GM12872 (cell line): ENCODE measurements around the gene CDK3.

Experiments
- TF ChIP-seq, protein P1 (sequence below): IDR thresholded peaks from 3 replicates; pipeline ENCODE4 v1.5.1; 2011; ENCODE audit warnings: low read depth, mild to moderate bottlenecking, low read length, moderate library complexity; ENCODE audit not compliant: insufficient read depth

The CDK3 gene

DNA sequence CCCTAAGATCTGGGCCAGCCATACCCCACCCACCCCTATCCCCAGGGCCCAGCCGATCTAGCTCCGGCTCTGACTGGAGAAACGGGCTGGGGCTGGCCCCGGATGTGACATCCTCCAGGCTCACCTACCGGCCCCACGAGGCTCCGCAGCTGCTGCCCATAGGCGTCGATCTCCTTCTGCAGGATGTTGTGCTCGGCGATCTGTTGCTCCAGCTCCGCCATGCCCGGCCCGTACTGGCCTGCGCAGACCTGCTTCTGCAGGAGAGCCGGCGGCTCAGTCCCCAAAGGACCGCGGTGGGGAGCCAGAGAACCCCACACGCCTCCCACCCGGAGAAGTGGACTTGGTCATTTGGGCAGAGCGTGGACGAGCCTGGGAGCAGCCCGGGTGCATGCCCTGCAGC, 21.6 kb downstream of the CDK3 start:
- TF ChIP-seq, protein P1, sequence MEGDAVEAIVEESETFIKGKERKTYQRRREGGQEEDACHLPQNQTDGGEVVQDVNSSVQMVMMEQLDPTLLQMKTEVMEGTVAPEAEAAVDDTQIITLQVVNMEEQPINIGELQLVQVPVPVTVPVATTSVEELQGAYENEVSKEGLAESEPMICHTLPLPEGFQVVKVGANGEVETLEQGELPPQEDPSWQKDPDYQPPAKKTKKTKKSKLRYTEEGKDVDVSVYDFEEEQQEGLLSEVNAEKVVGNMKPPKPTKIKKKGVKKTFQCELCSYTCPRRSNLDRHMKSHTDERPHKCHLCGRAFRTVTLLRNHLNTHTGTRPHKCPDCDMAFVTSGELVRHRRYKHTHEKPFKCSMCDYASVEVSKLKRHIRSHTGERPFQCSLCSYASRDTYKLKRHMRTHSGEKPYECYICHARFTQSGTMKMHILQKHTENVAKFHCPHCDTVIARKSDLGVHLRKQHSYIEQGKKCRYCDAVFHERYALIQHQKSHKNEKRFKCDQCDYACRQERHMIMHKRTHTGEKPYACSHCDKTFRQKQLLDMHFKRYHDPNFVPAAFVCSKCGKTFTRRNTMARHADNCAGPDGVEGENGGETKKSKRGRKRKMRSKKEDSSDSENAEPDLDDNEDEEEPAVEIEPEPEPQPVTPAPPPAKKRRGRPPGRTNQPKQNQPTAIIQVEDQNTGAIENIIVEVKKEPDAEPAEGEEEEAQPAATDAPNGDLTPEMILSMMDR, result no peak

DNA sequence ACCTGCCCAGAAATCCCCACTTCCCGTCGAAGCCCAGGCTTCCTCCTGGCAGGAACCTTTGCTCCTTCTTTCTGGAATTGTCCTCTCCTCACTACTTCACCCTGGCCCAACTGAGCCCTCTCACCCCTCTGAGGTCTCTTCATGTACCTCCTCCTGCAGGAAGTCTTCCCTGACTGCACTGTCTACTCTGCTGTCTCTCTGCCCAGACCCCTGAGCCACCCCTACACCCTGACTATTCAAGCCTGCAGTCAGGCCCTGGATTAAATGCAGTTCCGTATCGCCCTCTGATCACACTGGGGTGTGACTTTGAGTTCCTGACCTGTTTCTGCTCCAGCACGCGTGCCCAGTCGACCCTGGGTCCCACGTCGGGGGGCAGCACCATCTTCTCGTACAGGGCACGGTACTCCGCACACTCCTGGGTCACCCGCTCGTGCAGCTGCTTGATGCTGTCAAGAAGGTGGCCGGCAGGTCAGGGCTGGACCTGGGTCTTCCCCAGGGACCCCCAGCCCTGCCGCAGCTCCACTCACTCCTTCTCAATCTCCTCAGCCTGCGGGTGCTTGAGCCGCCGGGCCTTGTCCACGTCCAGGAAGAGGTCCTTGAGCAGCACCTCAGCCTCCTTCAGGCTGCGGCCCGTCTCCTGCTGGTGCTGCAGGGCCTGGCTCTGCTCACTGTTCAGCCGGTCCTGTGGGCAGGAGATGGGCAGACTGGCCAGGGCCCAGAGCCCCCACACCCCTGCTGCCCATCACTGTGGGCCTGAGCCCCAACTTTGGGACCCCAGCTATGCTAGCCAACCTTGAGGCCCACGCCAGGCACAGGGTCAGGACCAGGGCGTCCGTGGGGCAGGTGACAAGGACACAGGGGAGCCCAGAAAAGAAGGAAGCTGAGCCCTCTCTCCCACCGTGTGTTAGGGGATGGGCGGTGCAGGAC, 22.6 kb downstream of the CDK3 start:
- TF ChIP-seq, protein P1, result no peak

DNA sequence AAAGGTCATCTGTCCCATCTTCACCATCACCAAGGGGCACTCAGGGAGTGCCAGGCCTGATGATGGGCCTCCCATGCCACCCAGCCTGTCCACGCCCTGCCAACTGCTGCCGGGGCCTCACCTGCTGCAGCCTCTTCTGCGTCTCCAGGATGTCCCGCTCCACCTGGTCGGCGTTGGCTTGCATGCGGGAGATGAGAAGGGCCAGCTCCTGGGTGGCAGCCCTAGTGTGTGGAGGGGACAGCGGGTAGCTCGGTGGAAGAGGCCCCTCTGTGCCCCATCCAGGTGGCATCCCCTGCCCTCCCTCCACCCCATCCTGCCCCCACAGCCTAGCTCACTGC, 23.2 kb downstream of the CDK3 start:
- TF ChIP-seq, protein P1, result no peak

DNA sequence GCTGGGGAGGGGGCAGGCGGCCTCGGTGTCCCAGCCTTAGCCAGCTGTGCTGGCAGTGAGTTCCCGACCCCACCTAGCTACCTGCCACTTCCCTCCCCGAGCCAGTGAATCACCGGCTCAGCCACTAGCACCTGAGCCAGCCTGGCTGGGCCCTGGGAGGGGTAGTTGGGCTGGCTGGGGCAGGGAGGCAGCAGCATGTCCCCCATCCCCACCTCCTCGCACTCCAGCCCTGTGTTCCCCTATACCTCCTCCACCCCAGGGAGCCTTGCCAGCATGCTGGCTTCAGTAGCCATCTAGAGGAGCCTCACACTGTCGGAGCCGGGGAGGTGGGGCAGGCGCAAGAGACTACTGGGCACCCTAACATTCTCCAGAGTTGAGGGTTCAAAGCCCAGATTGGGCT, 23.7 kb downstream of the CDK3 start:
- TF ChIP-seq, protein P1, result no peak

DNA sequence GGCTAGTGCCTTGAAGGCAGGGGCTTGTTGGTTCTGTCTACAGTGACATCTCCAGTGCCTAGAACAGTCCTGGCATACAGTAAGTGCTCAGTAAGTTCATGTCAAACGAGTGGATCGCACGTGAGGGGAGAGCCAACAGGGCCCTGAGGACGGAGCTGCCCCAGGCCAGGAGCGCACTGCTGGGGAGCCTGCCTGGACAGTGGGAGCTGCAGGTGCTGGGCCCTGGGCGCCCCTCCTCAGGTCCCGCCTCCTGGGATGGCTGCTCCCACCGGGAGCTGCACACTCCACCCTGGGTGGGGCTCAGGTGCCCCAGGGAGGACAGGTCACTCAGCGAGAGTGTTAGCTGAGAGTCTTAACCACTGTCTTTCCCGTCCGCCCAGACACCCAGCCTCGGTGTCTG, 24.6 kb downstream of the CDK3 start:
- TF ChIP-seq, protein P1, result no peak

DNA sequence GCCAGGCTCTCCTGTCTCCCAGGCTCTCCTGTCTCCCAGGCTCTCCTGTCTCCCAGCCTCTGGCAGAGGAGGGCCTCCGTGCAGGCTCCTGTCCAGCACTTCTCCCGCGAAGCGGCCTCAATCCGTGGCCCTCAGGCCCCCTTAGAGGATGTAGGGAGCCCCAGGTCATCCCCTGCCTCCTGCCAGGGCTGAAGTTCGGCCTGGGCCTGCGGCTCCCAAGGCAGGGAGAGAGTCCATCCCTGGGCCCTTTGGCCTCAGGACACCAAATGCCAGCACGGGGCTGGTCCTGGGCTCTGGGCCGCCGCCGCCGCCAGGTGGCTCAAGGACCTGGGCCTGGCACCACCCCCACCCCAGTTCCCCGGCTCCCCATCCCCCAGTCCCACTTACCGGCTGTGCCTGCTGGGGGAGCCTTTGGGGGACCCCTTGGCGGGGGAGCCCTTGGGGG, 26.1 kb downstream of the CDK3 start:
- TF ChIP-seq, protein P1, result no peak

DNA sequence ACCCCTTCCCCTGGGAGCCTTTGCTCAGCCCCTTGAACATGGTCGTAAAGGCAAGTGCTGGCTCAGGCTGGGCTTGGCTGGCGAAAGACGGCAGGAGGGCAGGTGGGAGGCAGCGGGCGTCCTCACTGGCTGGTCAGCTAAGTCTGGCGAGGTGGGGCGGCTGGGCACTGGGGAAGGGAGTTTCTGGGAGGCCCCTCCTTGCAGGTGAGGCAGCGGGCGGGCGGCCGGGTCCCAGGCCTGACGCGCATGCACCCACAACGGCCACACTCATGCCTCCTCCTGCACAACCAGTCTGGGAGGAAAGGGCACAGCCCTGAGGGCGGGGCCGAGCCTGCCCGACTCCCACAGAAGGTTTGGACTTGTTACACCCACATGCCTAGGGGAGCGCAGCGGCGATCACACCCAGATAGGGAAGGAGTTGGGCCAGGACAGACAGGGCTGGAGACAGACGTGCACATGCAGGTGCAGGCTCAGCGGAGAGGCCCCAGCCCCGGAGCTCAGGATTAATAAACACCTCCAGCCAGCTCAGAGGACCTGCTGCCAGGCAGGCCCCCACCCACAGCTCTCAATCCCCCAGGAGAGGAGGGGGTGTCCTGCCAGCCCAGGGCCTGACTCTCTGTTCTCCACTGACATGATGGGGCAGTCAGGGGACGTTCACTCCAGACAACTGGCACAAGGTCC, 26.6 kb downstream of the CDK3 start, which contains the start of gene EVPL:
EVPL (minus strand) TSS at position 148 of the 681 bp plus-strand sequence; CDS start at position 40, 108 bp downstream.
- TF ChIP-seq, protein P1, result no peak
